Muscle of back (tissue), 11 donors: Measurements from ENCODE around the gene FAM9C. TPM values are rescaled to one million over a fixed set of nuclear protein-coding genes. Genes with fewer than 3 reads are reported as not detected.

Source experiments
- DNase-seq, 3 donors: peaks; one replicate each; pipeline versions ENCODE4 v3.0.0 to v3.0.0-alpha.2; 2013
- polyA plus RNA-seq, 10 donors: library from polyadenylated mRNA; unstranded; fragments of 120-200 nt; gene quantifications; one replicate each; pipeline ENCODE4 v1.2.1, GENCODE V29; 2013; ENCODE audit not compliant: insufficient read length in 10 of 10

FAM9C gene
- polyA plus RNA-seq, 10 donors = 0.08 to 0.88 (median 0.45) TPM

DNA sequence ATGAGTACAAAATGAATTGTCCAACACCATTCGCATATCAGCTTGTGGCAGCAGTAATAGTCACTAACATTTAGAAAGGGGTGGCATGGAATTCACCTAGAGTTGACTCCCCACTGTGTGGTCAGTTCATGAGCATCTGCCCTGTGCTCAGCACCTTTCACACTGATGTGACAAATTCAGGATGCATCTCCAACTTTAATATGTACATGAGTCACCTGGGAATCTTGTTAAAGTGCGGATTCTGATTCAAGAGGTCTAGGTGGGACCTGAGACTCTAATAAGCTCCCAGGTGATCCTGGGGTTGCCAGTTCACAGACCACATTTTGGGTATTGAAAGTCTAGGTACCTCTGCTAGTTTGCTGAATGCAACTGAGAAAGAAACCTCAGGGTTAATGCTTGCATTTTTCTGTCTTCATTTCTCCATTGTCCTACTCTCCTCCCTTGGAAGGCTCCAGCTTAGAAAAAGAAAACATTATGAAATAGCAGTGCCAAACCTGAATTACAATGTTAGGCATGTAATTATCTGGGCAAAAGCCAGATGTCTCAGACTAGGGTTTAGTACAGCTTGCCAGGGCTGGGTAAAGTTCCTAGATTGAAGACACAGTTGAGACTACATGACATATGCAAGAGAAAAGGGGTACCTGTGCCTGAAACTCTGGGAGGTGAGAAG, 36.8 kb downstream of the FAM9C start:
- no peak for DNase-seq

DNA sequence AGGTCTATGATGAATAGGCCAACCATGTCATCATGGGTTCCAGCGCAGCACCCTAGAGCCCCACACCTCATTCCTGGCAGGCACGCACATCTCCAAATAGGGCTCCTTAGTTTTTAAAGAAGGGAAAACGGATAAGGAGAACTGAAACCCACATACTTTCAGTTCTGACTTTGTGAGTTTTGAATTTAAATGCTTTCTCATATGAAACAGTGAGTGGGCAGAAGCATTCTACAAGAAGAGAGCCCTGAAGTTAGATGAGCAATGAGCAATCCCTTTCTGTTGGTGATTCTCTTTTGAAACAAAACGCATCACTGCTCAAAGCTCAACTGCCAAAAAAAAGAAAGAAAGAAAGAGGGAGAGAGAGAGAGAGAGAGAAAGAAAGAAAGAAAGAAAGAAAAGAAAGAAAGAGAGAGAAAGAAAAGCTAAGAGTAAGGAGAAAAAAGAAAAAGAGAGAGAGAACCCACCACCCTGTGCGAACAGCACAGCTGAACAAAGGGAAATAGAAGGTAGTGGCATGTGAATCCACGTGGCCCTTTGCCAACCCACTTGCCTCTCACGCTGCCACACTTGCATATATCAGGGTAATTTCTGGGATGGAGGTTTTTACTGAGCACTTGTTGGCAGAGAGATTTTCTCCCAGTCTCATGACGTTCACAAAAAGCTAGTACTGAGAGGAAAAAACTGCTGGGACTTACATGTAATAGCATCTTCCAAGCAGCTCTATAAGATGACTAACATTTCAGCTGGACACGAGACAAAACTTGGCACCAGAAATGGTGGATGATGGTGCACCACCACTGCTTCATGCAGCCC, 38.6 kb downstream of the FAM9C start:
- no peak for DNase-seq

DNA sequence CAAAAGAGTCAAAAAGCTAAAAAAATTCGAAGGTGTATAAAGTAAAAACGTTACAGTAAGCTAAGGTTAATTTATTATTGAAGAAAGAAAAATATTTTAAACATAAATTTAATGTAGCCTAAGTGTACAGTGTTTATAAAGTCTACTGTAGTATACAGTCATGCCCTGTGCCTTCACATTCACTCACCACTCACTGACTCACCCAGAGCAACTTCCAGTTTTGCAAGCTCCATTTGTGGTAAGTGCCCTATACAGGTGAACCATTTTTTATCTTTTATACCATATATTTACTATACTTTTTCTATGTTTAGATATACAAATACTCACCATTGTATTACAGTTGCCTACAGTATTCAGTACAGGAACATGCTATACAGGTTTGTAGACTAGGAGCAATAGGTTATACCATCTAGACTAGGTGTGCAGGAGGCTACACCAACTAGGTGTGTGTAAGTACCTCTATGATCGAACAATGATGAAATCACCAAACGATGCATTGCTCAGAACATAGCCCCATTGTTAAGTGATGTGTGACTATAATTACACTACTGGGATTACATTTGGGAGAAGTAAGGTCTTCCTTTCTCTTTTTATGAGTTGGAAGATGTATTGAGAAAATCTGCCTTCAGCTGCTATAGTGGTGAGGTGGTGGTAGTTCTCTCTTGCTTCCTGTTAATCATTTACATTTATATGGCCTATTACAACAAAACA, 42.3 kb downstream of the FAM9C start:
- no peak for DNase-seq

DNA sequence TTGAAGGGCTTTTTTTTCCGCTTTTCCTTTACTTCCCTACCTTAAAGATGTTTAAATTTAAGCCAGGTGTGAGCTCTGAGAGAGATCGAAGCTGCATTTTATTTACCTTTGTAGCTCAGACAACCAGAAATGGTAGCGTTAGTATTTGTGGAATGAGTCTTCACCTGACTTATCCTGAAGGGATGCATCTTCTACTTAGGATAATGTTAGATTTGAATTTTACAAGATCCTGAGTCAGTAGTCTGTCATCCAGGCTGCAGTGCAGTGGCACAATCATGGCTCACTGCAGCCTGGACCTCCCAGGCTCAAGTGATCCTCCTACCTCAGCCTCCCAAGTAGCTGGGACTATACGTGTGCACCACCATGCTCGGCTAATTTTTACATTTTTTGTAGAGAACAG, 43.3 kb downstream of the FAM9C start:
- no peak for DNase-seq

DNA sequence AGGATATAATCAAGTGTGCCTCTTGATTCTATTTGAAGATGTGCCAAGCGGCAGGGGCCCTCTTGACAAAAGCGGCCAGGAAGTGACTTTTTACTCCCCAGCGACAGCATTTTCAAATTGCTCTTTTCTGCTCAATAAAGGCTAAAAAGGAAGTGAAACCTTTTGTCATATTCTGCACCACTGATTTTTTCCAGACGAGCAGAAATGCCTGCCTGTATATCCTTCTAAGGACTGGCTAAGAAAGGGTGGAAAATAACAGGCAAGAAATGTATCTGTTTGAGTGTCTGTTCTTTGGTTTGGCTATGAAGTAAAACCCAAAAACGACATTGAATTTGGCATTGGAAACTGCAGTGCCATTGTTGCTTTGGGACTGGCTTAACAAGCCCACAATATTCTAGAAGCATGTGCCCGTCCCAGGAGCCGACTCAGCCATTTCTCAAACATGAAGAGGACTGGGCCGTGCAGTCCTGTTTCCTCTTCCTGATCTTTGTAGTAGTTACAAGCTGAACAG, 44.1 kb downstream of the FAM9C start:
- peak in 1 of 3 donors; percentile 49 for DNase-seq

DNA sequence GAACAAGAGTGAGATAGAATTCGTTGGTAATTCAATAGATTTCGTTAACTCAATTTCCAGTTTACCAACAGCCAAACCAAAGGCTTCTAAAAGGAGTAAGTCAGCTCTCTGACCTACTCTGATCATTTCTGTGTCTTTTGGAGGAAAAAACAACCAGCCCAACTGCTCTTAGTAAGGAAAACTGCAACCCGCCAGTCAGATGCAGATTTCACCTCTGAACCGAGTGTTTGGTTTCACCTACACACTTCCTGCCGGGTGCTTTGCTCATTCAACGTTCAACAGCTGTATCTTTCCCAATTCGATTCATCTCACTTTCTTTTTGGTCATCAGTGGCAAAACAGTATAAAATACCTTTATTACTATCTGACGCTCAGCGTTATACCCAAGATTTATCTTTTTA, 45.0 kb downstream of the FAM9C start:
- no peak for DNase-seq

DNA sequence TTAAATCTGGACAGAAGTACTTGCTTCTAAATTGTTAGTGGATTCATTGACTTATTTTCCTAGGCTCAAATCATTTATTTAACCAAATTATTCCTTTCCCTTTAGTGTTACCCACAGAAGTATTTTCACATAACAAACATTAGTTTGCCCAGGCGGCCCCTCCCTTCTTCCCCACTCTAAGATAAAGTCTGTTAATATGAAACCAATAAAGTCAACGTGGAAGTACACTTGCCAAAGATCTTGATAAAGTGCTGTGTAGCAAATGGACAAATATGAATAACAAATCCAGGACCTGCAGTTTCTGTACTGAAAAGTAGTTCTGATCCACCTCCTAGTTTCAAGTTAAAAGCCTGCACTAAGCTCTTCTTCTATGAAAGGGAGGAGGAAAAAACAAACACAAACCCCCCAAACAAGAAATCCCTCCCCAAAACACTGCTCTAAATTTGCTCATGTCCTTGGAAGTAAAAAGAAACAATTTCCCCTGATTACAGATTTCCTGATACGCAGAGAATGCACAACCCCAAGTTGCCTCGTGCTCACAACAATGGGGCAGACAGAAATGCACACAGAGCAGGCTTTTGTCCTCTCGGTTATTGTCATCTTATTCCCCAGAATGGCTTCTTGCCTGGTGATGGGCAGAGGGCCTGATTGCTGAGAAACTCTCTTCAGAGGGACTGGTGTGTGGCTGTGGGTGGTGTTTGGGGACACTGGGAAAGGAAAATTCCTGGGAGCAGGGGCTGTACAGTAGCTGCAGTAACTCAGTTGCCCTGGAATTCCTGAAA, 46.3 kb downstream of the FAM9C start:
- no peak for DNase-seq

DNA sequence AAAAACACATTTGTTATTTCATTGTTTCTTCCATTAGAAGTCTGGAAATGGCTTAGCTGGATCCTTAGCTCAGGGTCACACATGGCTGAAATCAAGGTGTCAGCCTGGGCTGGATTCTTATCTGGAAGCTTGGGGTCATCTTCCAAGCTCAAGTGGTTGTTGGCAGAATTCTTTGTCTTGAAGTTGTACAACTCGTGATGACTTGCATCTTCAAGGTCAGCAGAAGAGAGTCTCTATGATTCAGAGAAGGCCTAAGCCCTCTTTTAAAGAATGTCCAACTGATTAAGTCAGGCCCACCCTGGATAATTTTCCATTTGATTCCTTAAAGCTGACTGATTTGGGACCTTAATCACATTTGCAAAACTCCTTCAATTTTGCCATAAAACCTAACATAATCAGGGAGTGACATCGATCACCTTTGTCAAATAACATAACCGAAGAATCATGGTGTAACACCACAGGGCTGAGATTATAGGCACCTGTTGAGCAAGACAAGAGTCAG, 47.4 kb downstream of the FAM9C start:
- DNase-seq = no peak

DNA sequence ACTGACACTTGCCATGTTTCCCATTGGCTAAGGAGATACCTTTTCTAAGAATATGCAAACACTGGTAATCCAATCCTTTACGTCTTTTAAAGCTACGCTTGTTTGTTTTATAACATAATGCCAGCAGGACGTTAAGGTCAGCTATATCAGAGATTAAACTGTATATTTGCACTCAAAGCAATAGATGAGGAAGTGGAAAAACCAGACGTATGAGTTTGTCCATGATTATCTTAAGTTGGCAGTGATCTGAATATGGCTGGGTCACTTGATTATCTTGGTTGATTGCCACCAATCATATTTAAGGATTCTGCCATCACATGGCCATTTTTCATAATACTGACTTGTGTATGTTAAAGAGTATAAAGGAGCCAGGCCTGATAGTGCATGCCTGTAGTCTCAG, 50.1 kb downstream of the FAM9C start:
- DNase-seq = no peak

DNA sequence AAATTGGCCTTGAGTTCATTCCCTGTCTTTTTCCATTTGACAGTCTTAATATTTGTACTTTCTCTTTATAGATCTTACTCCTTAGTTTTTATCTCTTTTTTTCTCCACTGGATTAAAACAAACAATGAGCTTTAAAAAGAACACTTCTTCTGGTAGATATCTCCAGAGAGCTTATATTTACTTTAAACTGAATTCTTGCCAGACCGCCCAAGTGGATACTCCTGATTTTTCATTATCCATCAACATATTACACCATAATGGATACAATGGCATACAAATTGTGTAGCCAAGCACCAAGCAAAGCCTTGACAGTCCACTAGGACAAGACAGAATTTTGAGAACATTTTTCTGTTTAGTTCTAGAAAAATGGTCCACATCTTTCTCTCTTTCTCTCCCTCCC, 50.6 kb downstream of the FAM9C start:
- no peak for DNase-seq

DNA sequence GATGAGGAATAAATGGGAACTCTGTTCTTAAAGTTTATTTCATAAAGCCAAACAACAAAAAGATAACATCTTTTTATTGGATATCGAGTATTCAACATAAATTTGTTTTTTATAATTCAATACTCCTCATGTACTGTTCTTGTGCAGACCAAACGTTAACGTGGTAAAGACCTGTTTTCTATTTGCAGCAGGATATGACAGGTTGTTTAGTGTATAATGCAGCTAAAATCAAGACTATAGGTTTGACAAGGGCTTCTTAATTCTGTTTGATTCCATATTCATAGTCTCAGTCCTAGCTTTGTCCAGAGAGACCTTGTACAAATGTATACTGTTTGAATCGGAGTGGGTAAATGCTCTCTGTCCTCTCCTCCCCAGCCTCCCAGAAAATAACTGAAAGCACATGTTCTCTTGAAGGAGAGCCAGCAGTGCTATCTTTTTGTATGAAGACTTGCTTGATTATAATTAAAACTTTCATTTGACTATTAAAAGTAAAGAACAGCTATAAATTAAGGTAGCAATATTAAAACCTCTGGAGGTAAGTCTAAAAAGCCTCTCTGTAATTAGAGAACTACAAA, 51.8 kb downstream of the FAM9C start:
- no peak for DNase-seq

DNA sequence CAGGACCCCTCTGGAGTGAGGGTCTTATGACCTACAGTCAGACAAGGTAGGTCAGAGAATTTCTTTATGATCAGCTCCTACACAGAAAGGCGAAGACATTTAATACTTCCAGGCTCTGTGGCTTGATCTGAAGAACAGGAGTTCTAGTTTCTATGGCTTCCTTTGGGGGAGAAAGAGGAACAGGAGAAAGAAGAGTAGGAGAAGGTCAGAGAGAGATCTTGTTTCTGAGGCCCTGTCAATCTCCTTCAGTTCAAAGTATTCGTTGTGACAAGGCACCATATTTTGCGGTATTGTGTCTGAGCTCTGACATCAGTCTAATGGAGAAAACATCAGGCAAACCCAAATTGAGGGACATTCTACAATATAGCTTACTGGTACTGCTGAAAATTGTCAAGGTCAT, 52.8 kb downstream of the FAM9C start:
- DNase-seq = no peak

DNA sequence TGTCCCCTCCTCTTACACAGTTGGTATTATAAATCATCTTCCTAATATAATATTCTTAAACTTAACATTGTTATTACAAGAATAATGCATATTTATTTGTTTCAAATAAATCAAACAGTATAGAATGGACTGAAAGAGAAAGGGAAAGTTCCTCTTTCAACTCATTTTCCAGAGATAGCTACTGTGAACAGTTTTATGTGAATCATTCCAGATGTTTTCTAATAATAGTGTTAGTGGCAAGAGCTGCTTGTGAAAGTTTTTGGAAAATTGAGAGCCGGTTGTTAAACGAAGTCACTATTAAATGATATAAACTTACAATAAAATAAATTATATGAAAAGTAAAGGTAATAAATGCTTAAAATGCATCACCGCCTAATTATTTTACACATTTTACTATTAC, 55.0 kb downstream of the FAM9C start:
- DNase-seq = peak in 1 of 3 donors; percentile 52

DNA sequence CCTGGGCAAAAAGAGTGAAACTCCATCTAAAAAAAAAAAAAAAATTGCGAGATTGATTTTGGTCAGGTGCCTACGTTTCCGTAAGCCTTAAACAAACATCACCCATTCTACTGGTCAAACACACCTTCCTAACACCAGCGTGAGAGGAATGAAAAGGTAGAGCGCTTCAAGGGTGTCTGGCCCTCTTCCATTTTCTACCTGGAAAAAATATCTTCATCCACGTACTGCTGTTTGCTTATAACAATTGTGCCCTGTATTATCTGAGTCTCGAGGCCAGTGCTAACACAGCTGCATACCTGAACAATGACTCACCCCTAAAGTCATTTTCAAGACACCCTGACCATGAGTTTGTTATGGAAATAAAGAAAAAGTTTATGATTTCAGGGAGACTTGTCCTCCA, 55.6 kb downstream of the FAM9C start:
- peak in 1 of 3 donors; percentile 55 for DNase-seq

DNA sequence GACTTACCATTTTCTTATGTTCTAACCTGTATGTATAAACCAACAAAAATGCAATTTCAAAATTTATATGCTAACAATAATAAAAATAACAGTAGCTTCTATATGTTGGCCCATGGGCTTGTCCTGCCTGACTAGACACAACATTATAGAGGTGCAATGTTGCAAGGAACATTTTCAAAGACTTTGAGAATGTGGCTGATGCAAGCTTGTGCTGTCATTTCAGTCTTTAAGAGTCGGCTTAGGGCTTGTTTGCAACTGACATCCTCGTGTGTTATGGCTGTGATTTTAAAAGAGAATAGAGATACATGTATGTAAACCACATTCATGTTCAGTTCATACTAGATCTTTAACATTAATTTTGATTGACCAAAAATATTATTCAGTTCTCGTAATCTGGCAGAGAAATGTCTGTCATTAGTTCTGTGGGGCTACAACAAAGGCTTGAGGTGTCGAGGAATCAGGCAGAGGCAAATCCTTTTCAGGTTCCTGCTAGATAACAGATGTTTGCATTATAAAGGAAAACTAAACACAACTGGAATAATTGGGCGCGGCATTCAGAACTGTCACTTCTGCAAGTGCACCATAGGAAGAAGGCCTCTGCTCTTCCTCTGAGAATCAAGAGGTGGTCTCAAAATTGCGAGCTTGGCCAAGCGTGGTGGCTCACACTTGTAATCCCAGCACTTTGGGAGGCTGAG, 56.4 kb downstream of the FAM9C start:
- DNase-seq = no peak

DNA sequence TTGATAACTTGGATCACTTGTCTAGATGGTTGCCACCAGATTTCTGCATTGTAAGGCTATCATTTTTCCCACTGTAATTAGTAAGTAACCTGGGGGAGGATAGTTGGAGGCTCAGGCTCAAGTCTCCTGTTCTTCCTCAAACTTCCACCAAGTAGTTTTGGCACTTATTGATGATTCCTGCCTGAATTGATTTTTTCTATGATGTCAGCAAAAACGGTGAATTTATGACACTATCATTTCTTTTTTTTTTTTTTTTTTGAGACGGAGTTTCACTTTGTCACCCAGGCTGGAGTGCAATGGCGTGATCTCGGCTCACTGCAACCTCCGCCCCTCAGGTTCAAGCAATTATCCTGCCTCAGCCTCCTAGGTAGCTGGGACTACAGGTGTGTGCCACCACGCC, 57.1 kb downstream of the FAM9C start:
- no peak for DNase-seq

DNA sequence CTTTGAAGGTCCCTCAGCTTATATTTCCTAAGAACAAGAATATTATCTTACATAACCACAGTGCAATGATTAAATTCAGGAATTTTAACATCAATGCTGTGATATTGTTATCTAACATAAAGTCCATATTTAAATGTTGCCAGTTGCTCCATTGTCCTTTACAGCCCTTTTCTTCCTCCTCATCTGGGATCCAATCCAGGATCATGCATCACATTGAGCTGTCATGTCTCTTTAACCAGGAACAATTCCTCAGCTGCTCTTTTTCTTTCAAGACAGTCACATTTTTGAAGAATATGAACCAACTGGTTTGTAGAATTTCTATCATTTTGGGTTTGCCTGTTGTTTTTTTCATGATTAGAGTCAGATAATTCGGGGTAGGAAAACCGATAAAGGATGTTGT, 57.5 kb downstream of the FAM9C start:
- DNase-seq = no peak

DNA sequence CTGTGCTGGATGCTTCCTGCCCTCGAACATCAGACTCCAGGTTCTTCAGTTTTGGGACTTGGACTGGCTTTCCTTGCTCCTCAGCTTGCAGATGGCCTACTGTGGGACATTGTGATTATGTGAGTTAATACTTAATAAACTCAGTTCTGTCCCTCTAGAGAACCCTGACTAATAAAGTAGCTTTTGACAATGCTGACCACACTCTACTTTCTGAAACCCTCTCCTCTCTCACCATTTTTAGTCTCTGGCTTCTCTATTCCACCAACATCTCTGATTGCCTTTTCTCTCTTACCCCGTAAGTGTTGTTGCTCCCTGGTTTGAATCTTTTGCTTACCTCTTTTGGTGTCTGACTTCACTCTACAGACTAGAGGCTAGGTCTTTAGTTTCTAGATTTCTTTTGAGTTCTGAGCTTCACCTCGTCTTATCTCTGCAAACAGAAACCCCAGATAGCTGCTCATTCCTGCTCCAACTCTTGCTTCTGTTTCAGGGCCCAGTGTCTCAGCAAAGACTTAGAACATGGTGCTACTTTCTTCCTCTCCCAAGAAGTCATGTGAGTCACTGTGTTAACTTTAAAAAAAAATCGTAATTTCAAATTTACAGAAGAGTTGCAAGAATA, 58.1 kb downstream of the FAM9C start:
- DNase-seq = no peak
